ENCODE results near the gene VNN1. TPM values are rescaled to one million over a fixed set of nuclear protein-coding genes. Genes with fewer than 3 reads are reported as not detected.
"Not testable (repeated sequence)": the region's sequence is repeated elsewhere in the genome, so short reads cannot be mapped to it uniquely, and the experiment has no call there.

Gene VNN1
- total and polyA plus RNA-seq, 4 donors, result 2.2 to 64.9 (median 3.3) TPM

DNA sequence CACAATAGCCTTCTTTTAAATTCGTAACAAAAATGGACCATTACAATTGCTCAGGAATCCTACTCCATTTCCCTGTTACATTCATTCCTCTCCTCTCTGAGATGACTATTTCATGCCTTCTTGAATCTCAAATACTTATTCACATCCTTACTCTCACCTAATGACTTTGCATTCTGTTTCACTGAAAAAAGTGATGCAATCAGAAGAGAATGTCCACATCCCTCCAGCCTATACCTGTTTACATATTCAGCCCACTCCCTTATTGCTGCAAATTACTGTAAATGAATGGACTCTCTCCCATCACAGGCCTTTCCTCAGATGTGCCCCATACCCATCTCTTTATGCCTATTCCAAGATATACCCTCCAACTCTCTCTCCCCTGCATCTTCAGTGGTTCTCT, 63.4 kb downstream of the VNN1 start:
- Histone ChIP-seq H3K27me3 (ENCODE audit: control insufficient read depth in 3 of 3, insufficient read depth in 3 of 3, low read length in 2 of 3) (no peaks in the 10 kb centered on the region), H3K4me3 (no peak overlapping the region), H3K9ac (ENCODE audit: insufficient read depth in 1 of 2, low read length in 2 of 2) (no peak overlapping the region), H3K27ac (ENCODE audit: low read depth in 1 of 2, low read length in 1 of 2) (no peak overlapping the region), H3K9me3 (ENCODE audit: control insufficient read depth in 4 of 4, insufficient read depth in 3 of 4, low read length in 3 of 4) (no peaks in the 10 kb centered on the region), H3K36me3 (ENCODE audit: control insufficient read depth in 4 of 4, insufficient read depth in 4 of 4, low read length in 4 of 4) (no peaks in the 10 kb centered on the region), H3K4me1 (ENCODE audit: control insufficient read depth in 5 of 5, insufficient read depth in 5 of 5, low read length in 5 of 5) (no peaks in the 10 kb centered on the region)
- DNase-seq (no peak), ATAC-seq (ENCODE audit: insufficient read depth, low FRiP score) (no peak)
- TF ChIP-seq, protein P1, sequence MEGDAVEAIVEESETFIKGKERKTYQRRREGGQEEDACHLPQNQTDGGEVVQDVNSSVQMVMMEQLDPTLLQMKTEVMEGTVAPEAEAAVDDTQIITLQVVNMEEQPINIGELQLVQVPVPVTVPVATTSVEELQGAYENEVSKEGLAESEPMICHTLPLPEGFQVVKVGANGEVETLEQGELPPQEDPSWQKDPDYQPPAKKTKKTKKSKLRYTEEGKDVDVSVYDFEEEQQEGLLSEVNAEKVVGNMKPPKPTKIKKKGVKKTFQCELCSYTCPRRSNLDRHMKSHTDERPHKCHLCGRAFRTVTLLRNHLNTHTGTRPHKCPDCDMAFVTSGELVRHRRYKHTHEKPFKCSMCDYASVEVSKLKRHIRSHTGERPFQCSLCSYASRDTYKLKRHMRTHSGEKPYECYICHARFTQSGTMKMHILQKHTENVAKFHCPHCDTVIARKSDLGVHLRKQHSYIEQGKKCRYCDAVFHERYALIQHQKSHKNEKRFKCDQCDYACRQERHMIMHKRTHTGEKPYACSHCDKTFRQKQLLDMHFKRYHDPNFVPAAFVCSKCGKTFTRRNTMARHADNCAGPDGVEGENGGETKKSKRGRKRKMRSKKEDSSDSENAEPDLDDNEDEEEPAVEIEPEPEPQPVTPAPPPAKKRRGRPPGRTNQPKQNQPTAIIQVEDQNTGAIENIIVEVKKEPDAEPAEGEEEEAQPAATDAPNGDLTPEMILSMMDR (IDR thresholded peaks at IDR 0.05; ENCODE audit: control extremely low read depth, extremely low read depth), result no peak
- WGBS, 2 donors, result 90 to 94% methylated on average over 1 of the region's 1 CpG

DNA sequence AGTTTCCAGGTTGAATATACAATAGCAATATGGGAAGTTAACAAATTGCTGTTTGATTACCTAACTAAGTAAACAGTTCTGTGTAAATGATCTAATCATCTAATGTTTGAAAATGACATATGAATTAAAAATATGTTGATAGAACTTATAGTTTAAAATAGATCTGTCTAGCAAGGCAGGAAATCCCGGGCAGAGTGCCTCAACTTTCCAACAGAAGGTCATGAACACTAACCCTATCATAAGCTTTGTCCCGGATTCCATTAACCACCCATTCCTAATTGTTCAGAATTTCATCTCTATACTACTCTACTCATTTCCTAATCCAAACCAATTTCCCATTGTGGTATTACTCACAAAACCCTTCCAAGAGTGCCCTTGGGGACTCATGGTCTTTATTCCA, 65.0 kb downstream of the VNN1 start:
- ATAC-seq (ENCODE audit: insufficient read depth, low FRiP score), result no peak
- 67 to 72% methylated on average over 2 of the region's 2 CpGs for WGBS, 2 donors
- Histone ChIP-seq H3K4me1 (ENCODE audit: control insufficient read depth in 5 of 5, insufficient read depth in 5 of 5, low read length in 5 of 5) (no peaks in the 10 kb centered on the region), H3K9me3 (ENCODE audit: control insufficient read depth in 4 of 4, insufficient read depth in 3 of 4, low read length in 3 of 4) (no peaks in the 10 kb centered on the region), H3K27me3 (ENCODE audit: control insufficient read depth in 3 of 3, insufficient read depth in 3 of 3, low read length in 2 of 3) (no peaks in the 10 kb centered on the region), H3K9ac (ENCODE audit: insufficient read depth in 1 of 2, low read length in 2 of 2) (no peak overlapping the region), H3K27ac (ENCODE audit: low read depth in 1 of 2, low read length in 1 of 2) (no peak overlapping the region), H3K4me3 (no peak overlapping the region), H3K36me3 (ENCODE audit: control insufficient read depth in 4 of 4, insufficient read depth in 4 of 4, low read length in 4 of 4) (no peaks in the 10 kb centered on the region)
- TF ChIP-seq, protein P1 (IDR thresholded peaks at IDR 0.05; ENCODE audit: control extremely low read depth, extremely low read depth), result no peak
- DNase-seq, result no peak

GRCh38 chr6:132648356-132648755, 65.5 kb downstream of the VNN1 start:
- 50 to 62% methylated on average over 2 of the region's 2 CpGs for WGBS, 2 donors
- no peak for DNase-seq
- Histone ChIP-seq H3K4me3 (no peak overlapping the region), H3K9me3 (ENCODE audit: control insufficient read depth in 4 of 4, insufficient read depth in 3 of 4, low read length in 3 of 4) (no peaks in the 10 kb centered on the region), H3K36me3 (ENCODE audit: control insufficient read depth in 4 of 4, insufficient read depth in 4 of 4, low read length in 4 of 4) (no peaks in the 10 kb centered on the region), H3K27me3 (ENCODE audit: control insufficient read depth in 3 of 3, insufficient read depth in 3 of 3, low read length in 2 of 3) (no peaks in the 10 kb centered on the region), H3K27ac (ENCODE audit: low read depth in 1 of 2, low read length in 1 of 2) (no peak overlapping the region), H3K4me1 (ENCODE audit: control insufficient read depth in 5 of 5, insufficient read depth in 5 of 5, low read length in 5 of 5) (no peaks in the 10 kb centered on the region), H3K9ac (ENCODE audit: insufficient read depth in 1 of 2, low read length in 2 of 2) (no peak overlapping the region)
- TF ChIP-seq, protein P1 (IDR thresholded peaks at IDR 0.05; ENCODE audit: control extremely low read depth, extremely low read depth), result no peak
- ATAC-seq (ENCODE audit: insufficient read depth, low FRiP score), result no peak

- no peaks in the 10 kb centered on the region for H3K27me3 ChIP-seq (ENCODE audit: control insufficient read depth in 3 of 3, insufficient read depth in 3 of 3, low read length in 2 of 3)
- WGBS, 2 donors, result 86 to 88% methylated on average over 3 of the region's 3 CpGs
- no peaks in the 10 kb centered on the region for H3K36me3 ChIP-seq (ENCODE audit: control insufficient read depth in 4 of 4, insufficient read depth in 4 of 4, low read length in 4 of 4)
- DNase-seq, result no peak
- no peaks in the 10 kb centered on the region for H3K4me1 ChIP-seq (ENCODE audit: control insufficient read depth in 5 of 5, insufficient read depth in 5 of 5, low read length in 5 of 5)
- ATAC-seq (ENCODE audit: insufficient read depth, low FRiP score), result no peak
- no peak overlapping the region for H3K4me3 ChIP-seq
- H3K27ac ChIP-seq (ENCODE audit: low read depth in 1 of 2, low read length in 1 of 2), result no peak overlapping the region
- no peaks in the 10 kb centered on the region for H3K9me3 ChIP-seq (ENCODE audit: control insufficient read depth in 4 of 4, insufficient read depth in 3 of 4, low read length in 3 of 4)
- TF ChIP-seq, protein P1 (IDR thresholded peaks at IDR 0.05; ENCODE audit: control extremely low read depth, extremely low read depth), result no peak
- no peak overlapping the region for H3K9ac ChIP-seq (ENCODE audit: insufficient read depth in 1 of 2, low read length in 2 of 2)
These were observed 70.3 kb downstream of the VNN1 start for GRCh38 chr6:132643547-132643946.

DNA sequence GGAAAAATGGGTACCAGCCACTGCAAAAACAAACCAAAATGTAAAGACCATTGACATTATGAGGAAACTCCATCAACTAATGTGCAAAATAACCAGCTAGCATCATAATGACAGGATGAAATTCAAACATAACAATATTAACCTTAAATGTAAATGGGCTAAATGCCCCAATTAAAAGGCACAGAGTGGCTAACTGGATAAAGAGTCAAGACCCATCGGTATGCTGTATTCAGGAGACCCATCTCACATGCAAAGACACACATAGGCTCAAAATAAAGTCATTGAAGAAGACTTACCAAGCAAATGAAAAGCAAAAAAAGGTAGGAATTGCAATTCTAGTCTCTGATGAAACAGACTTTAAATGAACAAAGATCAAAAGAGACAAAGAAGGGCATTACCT, 76.7 kb downstream of the VNN1 start:
- H3K27me3 ChIP-seq (ENCODE audit: control insufficient read depth in 3 of 3, insufficient read depth in 3 of 3, low read length in 2 of 3); ATAC-seq (ENCODE audit: insufficient read depth, low FRiP score); DNase-seq; H3K36me3 ChIP-seq (ENCODE audit: control insufficient read depth in 4 of 4, insufficient read depth in 4 of 4, low read length in 4 of 4); H3K4me3 ChIP-seq; H3K4me1 ChIP-seq (ENCODE audit: control insufficient read depth in 5 of 5, insufficient read depth in 5 of 5, low read length in 5 of 5); H3K27ac ChIP-seq (ENCODE audit: low read depth in 1 of 2, low read length in 1 of 2); H3K9me3 ChIP-seq (ENCODE audit: control insufficient read depth in 4 of 4, insufficient read depth in 3 of 4, low read length in 3 of 4); H3K9ac ChIP-seq (ENCODE audit: insufficient read depth in 1 of 2, low read length in 2 of 2): not testable (repeated sequence)
- WGBS, 2 donors, result 89 to 94% methylated on average over 1 of the region's 1 CpG

DNA sequence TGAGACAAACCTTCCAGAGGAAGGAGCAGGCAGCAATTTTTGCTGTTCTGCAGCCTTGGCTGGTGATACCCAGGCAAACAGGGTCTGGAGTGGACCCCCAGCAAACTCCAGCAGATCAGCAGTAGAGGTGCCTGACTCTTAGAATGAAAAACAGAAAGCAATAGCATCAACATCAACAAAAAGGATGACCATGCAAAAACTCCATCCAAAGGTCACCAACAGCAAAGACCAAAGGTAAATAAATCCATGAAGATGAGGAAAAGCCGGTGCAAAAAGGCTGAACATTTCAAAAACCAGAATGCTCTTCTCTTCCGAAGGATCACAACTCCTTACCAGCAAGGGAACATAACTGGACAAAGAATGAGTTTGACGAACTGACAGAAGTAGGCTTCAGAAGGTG, 77.9 kb downstream of the VNN1 start:
- not testable (repeated sequence) for H3K9me3 ChIP-seq (ENCODE audit: control insufficient read depth in 4 of 4, insufficient read depth in 3 of 4, low read length in 3 of 4); H3K4me1 ChIP-seq (ENCODE audit: control insufficient read depth in 5 of 5, insufficient read depth in 5 of 5, low read length in 5 of 5); H3K27me3 ChIP-seq (ENCODE audit: control insufficient read depth in 3 of 3, insufficient read depth in 3 of 3, low read length in 2 of 3); H3K9ac ChIP-seq (ENCODE audit: insufficient read depth in 1 of 2, low read length in 2 of 2); H3K27ac ChIP-seq (ENCODE audit: low read depth in 1 of 2, low read length in 1 of 2); DNase-seq; H3K4me3 ChIP-seq; ATAC-seq (ENCODE audit: insufficient read depth, low FRiP score); H3K36me3 ChIP-seq (ENCODE audit: control insufficient read depth in 4 of 4, insufficient read depth in 4 of 4, low read length in 4 of 4)
- 94 to 95% methylated on average over 3 of the region's 3 CpGs for WGBS, 2 donors

Data from lung (tissue), 12 donors.